Activated CD4-positive, alpha-beta T cell treated with anti-CD3 and anti-CD28 coated beads, Interleukin-2, Interleukin-4, amounts not matched to agents 100 ng/mL and 50 ng/mL, durations not matched to agents 16 hours and 8 hours (primary cell): ENCODE data around the gene RGL4.
"Not testable (repeated sequence)": the region's sequence is repeated elsewhere in the genome, so short reads cannot be mapped to it uniquely, and the experiment has no call there.

Experiments
- DNase-seq: peaks from one replicate; pipeline ENCODE4 v3.0.0-alpha.2; 2020; ENCODE audit warnings: low spot score

The RGL4 gene

GRCh38 chr22:23690713-23691112 lies at the start of gene RGL4:
RGL4 (plus strand) TSS chr22:23691013; CDS start chr22:23692031, 1,018 bp downstream.
- no peak for DNase-seq

DNA sequence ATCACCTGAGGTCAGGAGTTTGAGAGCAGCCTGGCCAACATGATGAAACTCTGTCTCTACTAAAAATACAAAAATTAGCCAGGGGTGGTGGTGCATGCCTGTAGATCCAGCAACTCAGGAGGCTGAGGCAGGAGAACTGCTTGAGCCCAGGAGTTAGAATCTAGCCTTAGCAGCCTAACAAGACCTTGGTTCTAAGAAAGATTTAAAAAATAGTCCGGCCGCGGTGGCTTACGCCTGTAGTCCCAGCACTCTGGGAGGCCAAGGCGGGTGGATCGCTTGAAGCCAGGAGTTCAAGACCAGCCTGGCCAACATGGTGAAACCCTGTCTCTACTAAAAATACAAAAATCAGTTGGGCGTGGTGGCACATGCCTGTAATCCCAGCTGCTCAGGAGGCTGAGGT lies 44.3 kb upstream of the RGL4 start:
- not testable (repeated sequence) for DNase-seq

GRCh38 chr22:23649071-23649501 lies 41.7 kb upstream of the RGL4 start:
- no peak for DNase-seq

GRCh38 chr22:23651676-23652075 lies 39.1 kb upstream of the RGL4 start:
- DNase-seq, result no peak

DNA sequence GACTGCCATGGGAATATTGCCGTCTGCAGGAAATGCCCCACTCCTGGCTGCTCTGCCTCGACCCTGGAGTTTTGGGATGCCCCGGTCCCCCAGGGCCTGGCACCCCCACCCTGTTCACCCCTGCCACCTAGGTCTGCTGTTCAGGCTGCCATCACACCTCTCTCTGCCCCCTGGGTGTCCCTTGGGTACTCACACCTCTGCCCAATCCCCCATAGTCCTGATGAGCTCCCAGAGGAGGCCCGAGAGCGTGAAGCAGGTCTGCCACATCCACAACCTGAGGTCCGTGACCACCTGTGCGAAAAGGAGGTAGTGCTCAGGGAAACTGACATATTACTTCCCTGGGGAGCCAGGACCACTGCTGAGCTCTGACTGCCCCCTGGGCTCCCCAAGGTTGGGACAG lies 38.5 kb upstream of the RGL4 start:
- DNase-seq, result no peak

DNA sequence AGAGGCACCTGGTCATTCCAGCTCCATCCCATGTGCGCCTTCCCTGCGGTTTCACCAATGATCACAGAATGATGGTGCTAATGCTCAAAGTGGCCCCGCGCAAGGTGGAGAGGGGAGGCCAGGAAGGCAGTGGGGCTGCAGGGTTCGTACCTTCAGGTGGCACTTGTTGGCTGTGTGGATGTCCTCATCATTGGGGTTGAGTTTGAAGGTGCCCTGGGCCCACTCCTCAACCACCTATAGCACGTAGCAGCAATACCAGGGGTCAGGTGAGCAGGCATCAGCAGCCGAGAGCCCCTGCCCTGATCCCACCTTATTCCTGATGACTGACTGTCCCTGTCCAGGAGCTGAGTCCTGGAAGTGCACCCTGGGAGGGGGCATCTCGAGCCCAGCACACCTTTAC lies 38.1 kb upstream of the RGL4 start:
- no peak for DNase-seq

- no peak for DNase-seq
Observed at GRCh38 chr22:23655891-23656475, 34.8 kb upstream of the RGL4 start.

DNA sequence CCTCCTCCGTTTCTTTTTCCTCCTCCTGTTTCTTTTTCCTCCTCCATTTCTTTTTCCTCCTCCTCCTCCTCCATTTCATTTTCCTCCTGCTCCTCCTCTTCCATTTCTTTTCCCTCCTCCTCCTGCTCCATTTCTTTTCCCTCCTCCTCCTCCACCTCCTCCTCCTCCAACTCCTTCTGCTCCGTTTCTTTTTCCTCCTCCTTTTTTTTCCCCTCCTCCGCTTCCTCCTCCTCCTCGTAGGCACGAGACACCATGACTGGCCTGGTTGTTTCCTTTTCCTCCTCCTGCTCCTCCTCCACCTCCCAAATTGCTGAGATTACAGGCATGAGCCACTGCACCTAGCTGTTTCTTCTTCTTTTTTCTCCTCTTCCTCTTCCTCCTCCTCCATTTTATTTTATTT lies 33.1 kb upstream of the RGL4 start:
- DNase-seq, result no peak

- DNase-seq, result not testable (repeated sequence)
Observed at GRCh38 chr22:23660381-23660780, 30.4 kb upstream of the RGL4 start.

- no peak for DNase-seq
Observed at GRCh38 chr22:23670378-23671295, 20.2 kb upstream of the RGL4 start.

DNA sequence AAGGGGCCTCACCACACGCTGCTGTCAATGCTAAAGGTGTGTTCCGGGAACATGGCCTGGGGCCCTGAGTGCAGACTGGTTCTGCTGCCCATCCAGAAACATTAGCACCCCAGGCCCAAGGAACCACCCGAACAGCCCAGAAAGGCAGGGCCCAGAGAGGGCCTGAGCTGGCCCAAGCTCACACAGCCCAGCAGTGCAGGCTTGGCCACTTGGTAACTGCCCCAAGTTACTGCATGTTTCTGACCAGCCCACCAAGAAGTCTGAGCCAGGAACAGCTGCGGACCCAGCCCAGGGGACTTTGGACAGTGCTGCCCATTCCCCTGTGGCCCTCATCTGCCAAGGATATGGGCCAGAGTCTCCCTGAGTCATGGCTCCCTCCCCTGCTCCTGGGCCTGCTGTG lies 19.4 kb upstream of the RGL4 start:
- not testable (repeated sequence) for DNase-seq

- not testable (repeated sequence) for DNase-seq
Observed at GRCh38 chr22:23672307-23673049, 18.3 kb upstream of the RGL4 start.

DNA sequence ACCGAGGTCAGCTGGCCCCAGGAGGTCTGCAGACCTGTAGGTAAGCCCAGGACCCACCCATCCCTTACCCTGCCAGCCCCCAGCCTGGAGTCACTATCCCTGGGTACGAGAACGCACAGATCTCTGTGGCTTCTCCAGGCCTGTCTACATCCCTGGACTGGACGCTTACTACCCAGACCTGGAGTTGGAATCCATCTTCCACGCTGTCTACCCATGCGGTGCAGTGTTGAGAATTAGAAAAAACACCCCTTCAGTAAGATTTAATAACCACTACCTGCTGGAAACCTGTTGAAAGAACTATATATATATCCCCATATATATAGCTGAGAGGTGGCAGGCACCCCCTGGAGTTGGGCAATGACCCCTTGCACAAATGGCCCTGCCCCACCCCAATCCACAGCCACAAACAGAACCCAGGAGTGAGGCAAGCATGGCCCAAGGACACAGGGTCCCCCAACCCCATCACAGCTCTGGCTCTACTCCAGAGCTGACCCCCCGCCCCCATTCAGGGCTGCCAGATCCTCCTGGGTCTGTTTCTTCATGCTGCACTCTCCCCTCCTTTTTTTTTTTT lies 17.7 kb upstream of the RGL4 start:
- no peak for DNase-seq

DNA sequence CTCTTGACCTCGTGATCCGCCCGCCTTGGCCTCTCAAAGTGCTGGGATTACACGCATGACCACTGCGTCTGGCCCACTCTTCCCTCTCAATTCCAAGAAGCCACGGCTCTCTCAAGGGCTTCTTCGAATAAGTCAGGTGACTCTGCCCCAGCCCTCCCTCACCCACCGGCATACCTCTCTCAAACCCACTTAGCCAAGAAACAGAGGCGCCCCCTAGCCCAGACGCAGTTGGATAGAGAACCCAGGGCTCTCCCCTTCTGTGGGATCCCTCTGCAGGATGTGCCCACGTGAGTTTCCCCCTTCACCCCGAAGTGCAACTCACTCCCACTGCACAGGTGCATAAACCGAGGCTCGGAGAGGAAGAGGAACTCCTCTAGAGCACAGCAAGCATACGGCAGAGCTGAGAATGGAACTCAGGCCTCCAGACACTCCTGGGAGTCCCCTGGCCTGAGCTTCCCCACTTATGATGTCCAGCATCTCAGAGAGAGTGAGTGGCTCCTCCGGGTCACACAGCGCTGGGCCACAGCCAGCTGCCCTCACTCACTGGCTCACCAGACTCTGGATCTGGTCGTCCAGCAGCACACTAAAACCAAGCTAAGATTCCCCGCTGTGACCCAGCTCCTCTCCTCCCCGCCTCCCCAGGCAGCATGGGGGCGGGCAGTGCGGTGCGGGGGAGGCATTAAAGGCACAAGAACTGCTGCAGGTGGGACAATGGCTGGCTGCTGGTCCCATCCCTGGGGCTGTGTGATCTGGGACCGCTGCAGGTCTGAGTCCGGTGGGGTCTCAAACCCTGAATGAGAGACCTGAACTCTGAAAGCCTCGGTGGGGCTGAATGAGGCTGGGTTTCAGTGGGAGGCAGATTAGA lies 16.8 kb upstream of the RGL4 start:
- DNase-seq, result no peak

DNA sequence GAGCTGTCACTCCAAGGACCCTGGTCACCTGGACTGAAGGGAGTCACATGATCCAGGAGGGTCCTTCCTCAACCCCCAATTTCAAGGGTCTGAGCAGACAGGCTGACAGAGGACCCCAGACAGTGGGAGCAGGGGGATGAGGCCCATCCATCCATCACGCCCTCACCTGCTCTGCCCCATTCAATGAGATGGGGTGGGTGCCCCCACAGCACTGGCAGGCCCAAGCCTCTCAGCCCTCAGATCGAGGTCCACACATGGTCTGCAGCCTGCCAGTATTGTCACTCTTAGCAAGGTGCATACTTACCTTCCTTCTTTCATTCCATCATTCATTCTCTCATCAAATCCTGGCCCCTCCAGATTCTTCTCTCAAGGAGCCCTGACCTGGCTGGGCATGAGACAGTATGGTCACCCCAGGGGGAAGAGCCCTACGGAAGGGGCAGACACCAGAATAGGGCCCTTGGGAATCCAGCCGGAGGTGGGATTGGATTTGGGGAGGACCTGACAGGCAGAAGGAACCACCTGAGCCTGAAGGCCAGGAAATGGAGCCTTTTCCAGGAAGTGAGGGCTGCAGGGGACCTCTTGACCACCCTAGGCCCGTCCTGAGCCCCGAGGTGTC lies 15.8 kb upstream of the RGL4 start:
- not testable (repeated sequence) for DNase-seq

- DNase-seq, result peak; percentile 10
Observed at GRCh38 chr22:23675502-23676415, 15.1 kb upstream of the RGL4 start.

DNA sequence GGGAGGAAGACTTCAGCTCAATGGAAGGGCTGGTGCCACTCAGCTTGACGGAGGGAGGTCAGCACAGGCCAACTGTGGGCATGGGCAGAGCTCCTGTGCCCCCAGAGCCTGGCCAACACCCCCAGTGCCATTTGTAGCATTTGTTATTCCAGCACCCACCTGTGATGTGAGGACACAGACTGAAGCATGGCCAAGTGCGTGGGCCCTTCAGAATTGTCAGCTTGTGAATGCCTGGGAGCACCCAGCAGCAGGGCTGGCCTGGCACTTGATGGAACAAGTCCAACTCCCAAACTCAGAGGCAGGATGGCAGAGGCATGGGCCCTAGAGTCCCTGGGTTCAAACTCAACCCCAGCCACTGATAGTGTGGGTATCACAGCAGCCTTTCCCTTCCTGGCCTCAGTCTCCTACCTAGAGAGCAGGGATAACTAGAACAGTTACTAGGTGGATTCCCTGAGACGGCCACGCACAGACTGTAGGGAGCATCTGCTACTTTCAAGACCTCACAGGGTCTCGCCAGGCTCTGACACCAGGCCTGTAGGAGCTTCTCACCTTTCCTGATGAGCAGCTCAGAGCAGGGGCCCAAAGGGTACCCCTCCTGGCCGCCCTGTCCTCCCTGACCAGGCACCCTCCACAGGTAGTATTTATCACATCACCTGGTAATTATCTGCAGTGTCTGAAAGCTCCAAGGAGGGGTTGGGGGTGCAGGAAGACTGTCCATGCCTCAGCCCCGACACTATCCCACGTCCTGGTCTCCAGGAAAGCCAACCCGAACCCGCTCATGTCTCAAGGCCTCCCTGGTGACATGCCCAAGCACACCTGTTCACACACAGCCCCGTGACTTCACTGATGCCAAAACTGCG lies 13.7 kb upstream of the RGL4 start:
- DNase-seq, result not testable (repeated sequence)

- no peak for DNase-seq
Observed at GRCh38 chr22:23677701-23677995, 13.2 kb upstream of the RGL4 start.

DNA sequence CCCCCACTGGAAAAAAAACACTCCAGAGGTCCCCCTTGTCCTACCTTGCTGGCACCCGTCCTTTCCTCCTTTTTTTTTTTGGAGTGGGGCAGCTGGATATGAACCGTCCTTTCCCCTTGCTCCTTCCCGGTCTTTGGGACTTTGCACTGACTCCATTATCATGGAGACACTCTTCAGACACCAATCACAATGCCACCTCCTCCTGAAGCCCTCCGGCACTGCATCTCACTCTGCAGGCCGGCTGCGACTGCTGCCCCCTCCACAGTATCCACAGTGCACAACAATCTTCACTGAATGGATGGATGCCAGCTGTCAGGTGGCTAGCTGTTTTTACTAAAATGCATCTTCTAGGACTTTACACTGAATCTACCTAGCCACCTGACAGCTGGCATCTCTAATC lies 12.7 kb upstream of the RGL4 start:
- DNase-seq, result no peak
